Calu3 (cell line): Measurements from ENCODE around the gene SPATA18. TPM values are rescaled to one million over a fixed set of nuclear protein-coding genes. Genes with fewer than 3 reads are reported as not detected.

Experiments
- BruUV-seq: library from RNA; stranded (reverse); fragments of 400-500 nt; replicated peaks from 2 replicates; lab custom pipeline; 2021; lab: Mats Ljungman, UMichigan
- CTCF ChIA-PET: fragments of 300-600 bp; sonication (Branson Sonifier 250); formaldehyde crosslinking; loops from one replicate; lab custom pipeline; 2022; ENCODE audit warnings: antibody characterized with exemption; lab: Charles Lee
- DNase-seq: peaks from one replicate; pipeline ENCODE4 v3.0.0; 2022
- H3K27ac Mint-ChIP-seq: one replicate; pipeline ENCODE4 v1.8.0; 2022; ENCODE audit warnings: mixed read lengths; ENCODE audit not compliant: unreplicated experiment
- H3K27me3 Mint-ChIP-seq: one replicate; pipeline ENCODE4 v1.8.0; 2022; ENCODE audit warnings: mixed read lengths; ENCODE audit not compliant: unreplicated experiment
- H3K36me3 Mint-ChIP-seq: one replicate; pipeline ENCODE4 v1.8.0; 2022; ENCODE audit warnings: mild to moderate bottlenecking, moderate library complexity, mixed read lengths; ENCODE audit not compliant: insufficient read depth, unreplicated experiment
- H3K4me1 Mint-ChIP-seq: one replicate; pipeline ENCODE4 v1.8.0; 2022; ENCODE audit warnings: mild to moderate bottlenecking, low read depth, mixed read lengths; ENCODE audit not compliant: unreplicated experiment
- H3K4me3 Mint-ChIP-seq: one replicate; pipeline ENCODE4 v1.8.0; 2022; ENCODE audit warnings: mild to moderate bottlenecking, low read depth, moderate library complexity, mixed read lengths; ENCODE audit not compliant: unreplicated experiment
- H3K9me3 Mint-ChIP-seq: one replicate; pipeline ENCODE4 v1.8.0; 2022; ENCODE audit warnings: low read depth, mixed read lengths; ENCODE audit not compliant: unreplicated experiment
- intact Hi-C: fragments of 100-400 bp; cut with micrococcal nuclease; formaldehyde crosslinking; loops from one replicate; pipeline ENCODE4 v1.10.0; 2022; ENCODE audit not compliant: unreplicated experiment
- total RNA-seq: library from RNA; stranded (reverse); gene quantifications from 2 replicates; pipeline ENCODE4 v1.2.3, GENCODE V29; 2022
- TF ChIP-seq, protein P1 (sequence below): fragments of 200-600 bp; IDR thresholded peaks from one replicate; pipeline ENCODE4 v1.8.0; 2022; ENCODE audit warnings: antibody characterized with exemption; ENCODE audit not compliant: unreplicated experiment

Gene SPATA18
- total RNA-seq, 1 experiment from 2014 or later = not detected

DNA sequence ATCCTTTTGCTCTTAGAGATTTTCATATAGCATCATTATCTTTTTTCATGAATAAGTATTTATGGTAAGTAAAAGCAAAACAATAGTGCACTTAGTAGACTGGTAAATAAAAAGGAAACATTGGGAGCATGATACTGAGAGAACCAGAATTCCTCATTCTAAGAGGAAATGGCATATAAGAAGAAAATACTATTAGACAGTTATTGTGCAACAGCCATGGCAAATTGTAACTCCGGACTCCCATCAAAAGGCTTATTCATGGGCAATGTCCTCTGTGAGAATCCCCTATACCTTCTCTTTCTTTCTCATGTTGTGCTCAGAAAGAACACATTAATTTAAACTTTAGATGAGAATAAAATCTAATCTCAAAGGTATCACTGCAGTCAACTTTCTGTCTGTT, 42.4 kb downstream of the SPATA18 start:
- TF ChIP-seq, protein P1, sequence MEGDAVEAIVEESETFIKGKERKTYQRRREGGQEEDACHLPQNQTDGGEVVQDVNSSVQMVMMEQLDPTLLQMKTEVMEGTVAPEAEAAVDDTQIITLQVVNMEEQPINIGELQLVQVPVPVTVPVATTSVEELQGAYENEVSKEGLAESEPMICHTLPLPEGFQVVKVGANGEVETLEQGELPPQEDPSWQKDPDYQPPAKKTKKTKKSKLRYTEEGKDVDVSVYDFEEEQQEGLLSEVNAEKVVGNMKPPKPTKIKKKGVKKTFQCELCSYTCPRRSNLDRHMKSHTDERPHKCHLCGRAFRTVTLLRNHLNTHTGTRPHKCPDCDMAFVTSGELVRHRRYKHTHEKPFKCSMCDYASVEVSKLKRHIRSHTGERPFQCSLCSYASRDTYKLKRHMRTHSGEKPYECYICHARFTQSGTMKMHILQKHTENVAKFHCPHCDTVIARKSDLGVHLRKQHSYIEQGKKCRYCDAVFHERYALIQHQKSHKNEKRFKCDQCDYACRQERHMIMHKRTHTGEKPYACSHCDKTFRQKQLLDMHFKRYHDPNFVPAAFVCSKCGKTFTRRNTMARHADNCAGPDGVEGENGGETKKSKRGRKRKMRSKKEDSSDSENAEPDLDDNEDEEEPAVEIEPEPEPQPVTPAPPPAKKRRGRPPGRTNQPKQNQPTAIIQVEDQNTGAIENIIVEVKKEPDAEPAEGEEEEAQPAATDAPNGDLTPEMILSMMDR = no peak
- BruUV-seq = no TSS peak

DNA sequence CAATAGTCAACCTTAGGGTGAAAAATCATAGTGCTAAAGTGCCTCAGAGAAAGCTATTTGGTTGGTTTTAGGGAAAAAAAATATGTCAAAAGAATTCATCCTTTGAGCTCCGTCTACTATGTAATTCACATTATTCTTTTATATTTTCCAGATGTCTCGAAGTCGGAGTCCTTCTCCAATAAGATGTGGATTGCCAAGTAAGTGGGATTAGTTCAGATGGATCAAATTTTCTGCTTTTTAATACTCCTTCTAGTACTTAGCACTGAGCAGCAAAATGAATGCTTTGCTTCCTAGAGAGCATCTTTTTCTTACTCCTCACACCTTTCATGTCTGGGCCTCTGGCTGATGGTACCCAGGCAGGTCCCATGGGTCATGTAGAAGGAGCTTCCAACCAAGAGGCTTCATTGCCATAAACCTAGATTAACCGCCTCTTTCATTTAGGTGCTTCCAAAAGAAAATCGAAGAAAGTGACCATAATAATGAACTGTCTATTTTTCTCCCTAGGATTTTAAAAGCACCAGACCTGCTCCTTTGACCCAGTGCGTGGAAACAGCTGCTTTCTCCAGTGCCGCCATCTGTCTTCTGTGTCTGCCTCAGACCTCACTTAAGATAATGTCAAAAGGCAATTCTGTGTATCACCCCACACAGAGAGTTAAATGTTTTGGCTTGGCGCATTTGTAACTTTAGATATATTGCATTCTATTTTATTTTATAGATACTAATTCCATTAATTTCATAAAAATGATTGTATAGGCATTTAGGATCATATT, 43.5 kb downstream of the SPATA18 start:
- CTCF ChIA-PET = no interaction called here
- no TSS peak for BruUV-seq
- TF ChIP-seq, protein P1 = no peak
- H3K4me3 Mint-ChIP-seq = no peak overlapping the region
- H3K9me3 Mint-ChIP-seq = no peaks in the 10 kb centered on the region
- no peak overlapping the region for H3K27ac Mint-ChIP-seq
- DNase-seq = no peak
- no peaks in the 10 kb centered on the region for H3K4me1 Mint-ChIP-seq
- peaks cover 20% of the 10 kb centered on the region for H3K27me3 Mint-ChIP-seq
- intact Hi-C loops = no loop called here
- no peaks in the 10 kb centered on the region for H3K36me3 Mint-ChIP-seq

More for the DNA sequence above, 42.4 kb downstream of the SPATA18 start:
- H3K27me3 Mint-ChIP-seq = peaks cover 30% of the 10 kb centered on the region
- CTCF ChIA-PET = no interaction called here
- intact Hi-C loops = no loop called here
- no peaks in the 10 kb centered on the region for H3K9me3 Mint-ChIP-seq
- H3K27ac Mint-ChIP-seq = no peak overlapping the region
- H3K4me3 Mint-ChIP-seq = no peak overlapping the region
- no peak for DNase-seq
- no peaks in the 10 kb centered on the region for H3K4me1 Mint-ChIP-seq
- H3K36me3 Mint-ChIP-seq = no peaks in the 10 kb centered on the region

DNA sequence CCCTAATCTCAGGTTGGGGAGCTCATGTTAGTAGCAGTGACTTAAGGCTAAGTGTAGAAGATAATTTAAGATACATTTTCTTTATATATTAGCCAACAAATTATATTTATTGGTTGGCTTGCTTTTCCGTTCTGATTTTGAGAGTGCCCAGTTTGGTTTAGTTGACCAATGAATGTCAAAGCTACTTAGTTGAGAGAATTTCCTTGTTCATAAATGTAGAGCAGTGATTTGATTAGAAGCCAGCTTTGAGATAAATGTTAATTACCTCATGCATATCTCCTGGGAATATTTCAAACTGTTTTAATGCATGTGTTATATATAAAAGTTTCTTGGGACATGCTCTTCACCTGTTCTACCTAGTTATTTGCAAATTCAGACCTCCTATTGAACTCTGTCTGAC, 44.3 kb downstream of the SPATA18 start:
- Mint-ChIP-seq H3K9me3 (no peaks in the 10 kb centered on the region), H3K27me3 (peaks cover 11% of the 10 kb centered on the region), H3K36me3 (no peaks in the 10 kb centered on the region), H3K4me1 (no peaks in the 10 kb centered on the region), H3K4me3 (no peak overlapping the region), H3K27ac (no peak overlapping the region)
- no peak for DNase-seq
- CTCF ChIA-PET = no interaction called here
- intact Hi-C loops = no loop called here
- TF ChIP-seq, protein P1 = no peak
- no TSS peak for BruUV-seq

DNA sequence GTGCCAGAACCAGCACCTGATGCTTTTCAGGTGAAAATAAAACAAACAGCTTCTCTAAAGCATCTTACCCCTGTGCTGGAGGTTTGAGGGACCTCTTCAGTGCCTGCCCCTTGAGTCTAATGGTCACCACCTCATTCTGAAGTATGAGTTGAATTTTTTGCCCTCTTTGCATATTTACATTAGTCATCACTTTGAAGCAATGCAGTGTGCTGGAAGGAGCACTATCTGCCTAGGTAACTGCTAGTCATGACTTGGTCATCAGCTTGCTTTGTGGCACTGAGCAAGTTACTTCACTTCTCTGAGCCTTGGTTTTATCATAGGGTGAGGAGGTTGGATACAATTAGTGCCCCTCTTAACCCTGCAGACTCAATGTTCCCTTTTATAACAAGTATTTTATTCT, 44.9 kb downstream of the SPATA18 start:
- H3K4me3 Mint-ChIP-seq = no peak overlapping the region
- DNase-seq = no peak
- TF ChIP-seq, protein P1 = no peak
- no peaks in the 10 kb centered on the region for H3K9me3 Mint-ChIP-seq
- H3K4me1 Mint-ChIP-seq = no peaks in the 10 kb centered on the region
- H3K27ac Mint-ChIP-seq = no peak overlapping the region
- CTCF ChIA-PET = no interaction called here
- H3K36me3 Mint-ChIP-seq = no peaks in the 10 kb centered on the region
- peaks cover 5% of the 10 kb centered on the region for H3K27me3 Mint-ChIP-seq
- BruUV-seq = no TSS peak
- intact Hi-C loops = no loop called here
